PFSK-1 (cell line): Measurements from ENCODE around the gene ZNF10.

Experiments used
- POLR2AphosphoS5 ChIP-seq: IDR thresholded peaks from 2 replicates; pipeline ENCODE4 v1.6.1; 2012; ENCODE audit warnings: low read depth, mild to moderate bottlenecking, control low read depth, low read length, moderate library complexity
- REST ChIP-seq, 2 experiments: IDR thresholded peaks; 2 replicates each; pipeline versions ENCODE4 v1.6.1 to v1.8.0; 2011 to 2012; ENCODE audit warnings: low read depth in 2 of 2, low read length in 2 of 2, control low read depth in 1 of 2, inconsistent platforms in 1 of 2, mild to moderate bottlenecking in 1 of 2, moderate library complexity in 1 of 2; ENCODE audit not compliant: insufficient read depth in 1 of 2
- TAF1 ChIP-seq: IDR thresholded peaks from 2 replicates; pipeline ENCODE4 v1.6.1; 2012; ENCODE audit warnings: low read length, control low read depth, borderline replicate concordance; ENCODE audit not compliant: insufficient read depth

- TF ChIP-seq POLR2AphosphoS5 (no peak), TAF1 (no peak), REST (IDR thresholded peaks at IDR 0.05; ENCODE audit: insufficient read depth in 1 of 2, low read depth in 2 of 2, low read length in 2 of 2) (no peak)
Observed at GRCh38 chr12:133203344-133204263, 73.2 kb downstream of the ZNF10 start.
